HG02798 (cell line): ENCODE measurements around the gene ZNF616.
"Not testable (repeated sequence)": the region's sequence is repeated elsewhere in the genome, so short reads cannot be mapped to it uniquely, and the experiment has no call there.

Experiments used
- ATAC-seq: cut with Tn5 transposase; IDR thresholded peaks from one replicate; pipeline ENCODE4 v1.9.1; 2021; ENCODE audit warnings: mild to moderate bottlenecking; ENCODE audit not compliant: unreplicated experiment, poor library complexity

The ZNF616 gene

DNA sequence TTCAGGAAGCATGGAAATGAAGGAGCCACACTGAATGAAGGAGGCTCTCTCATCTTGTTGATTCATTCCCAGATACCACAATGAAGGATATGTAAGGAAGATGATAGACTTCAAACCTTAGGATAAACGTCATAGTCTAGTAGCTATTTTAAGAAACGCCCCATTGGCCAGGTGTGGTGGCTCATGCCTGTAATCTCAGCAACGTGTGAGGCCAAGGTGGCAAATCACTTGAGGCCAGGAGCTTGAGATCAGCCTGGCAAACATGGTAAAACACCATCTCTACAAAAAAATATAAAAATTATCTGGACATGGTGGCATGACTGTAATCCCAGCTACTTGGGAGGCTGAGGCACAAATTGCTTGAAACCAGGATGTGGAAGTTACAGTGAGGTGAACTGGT lies 27.1 kb downstream of the ZNF616 start:
- ATAC-seq, result no peak

GRCh38 chr19:52110780-52111179 lies 29.0 kb downstream of the ZNF616 start:
- no peak for ATAC-seq

GRCh38 chr19:52102782-52103181 lies 37.0 kb downstream of the ZNF616 start:
- ATAC-seq, result no peak

- ATAC-seq, result no peak
Observed at GRCh38 chr19:52101866-52102562, 37.7 kb downstream of the ZNF616 start.

DNA sequence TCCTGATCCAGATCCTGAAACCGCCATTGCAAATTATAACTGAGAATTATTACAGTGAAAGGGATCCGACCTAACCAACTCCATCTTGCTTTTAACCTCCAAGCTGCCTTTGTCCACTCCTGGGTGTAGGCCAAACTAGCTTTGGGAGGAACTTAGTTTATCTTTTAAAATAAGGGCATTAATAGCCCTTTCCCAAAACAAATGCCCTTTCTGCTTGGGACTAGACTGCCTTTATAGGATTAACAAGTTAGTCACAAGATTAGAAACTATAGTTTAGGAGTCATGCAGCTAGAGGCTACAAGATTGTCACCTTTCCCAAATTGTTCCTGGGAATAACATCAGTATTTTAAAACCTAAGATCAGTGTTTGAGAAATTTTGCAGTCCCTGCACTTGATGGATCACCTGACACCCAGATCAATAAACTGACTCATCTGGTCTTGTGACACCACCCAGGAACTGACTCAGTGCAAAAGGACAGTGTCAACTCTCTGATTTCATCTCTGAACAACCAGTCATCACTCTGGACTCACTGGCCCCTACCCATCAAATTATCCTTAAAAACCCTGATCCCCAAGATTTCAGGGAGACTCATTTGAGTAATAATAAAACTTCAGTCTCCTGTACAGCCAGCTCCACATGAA lies 40.1 kb downstream of the ZNF616 start:
- ATAC-seq, result no peak

DNA sequence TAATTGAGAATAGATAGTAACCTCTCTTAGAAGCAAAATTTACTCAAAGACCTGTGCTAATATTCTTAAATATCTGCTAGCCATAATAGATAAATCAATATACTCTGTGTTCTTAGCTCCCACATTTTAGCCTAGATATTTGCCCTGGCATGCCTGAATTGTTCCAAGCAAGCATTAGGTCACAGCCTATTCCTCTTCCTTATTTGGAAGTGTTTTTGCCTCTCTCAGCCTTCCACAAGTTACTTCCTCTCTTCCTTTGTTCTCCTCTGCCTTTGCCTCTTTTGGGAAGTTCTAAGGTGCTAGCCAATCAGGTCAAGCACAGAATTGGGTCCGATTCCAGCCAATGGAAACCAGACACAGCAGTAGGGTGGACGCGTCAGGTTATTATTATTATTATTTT lies 43.3 kb downstream of the ZNF616 start:
- not testable (repeated sequence) for ATAC-seq

DNA sequence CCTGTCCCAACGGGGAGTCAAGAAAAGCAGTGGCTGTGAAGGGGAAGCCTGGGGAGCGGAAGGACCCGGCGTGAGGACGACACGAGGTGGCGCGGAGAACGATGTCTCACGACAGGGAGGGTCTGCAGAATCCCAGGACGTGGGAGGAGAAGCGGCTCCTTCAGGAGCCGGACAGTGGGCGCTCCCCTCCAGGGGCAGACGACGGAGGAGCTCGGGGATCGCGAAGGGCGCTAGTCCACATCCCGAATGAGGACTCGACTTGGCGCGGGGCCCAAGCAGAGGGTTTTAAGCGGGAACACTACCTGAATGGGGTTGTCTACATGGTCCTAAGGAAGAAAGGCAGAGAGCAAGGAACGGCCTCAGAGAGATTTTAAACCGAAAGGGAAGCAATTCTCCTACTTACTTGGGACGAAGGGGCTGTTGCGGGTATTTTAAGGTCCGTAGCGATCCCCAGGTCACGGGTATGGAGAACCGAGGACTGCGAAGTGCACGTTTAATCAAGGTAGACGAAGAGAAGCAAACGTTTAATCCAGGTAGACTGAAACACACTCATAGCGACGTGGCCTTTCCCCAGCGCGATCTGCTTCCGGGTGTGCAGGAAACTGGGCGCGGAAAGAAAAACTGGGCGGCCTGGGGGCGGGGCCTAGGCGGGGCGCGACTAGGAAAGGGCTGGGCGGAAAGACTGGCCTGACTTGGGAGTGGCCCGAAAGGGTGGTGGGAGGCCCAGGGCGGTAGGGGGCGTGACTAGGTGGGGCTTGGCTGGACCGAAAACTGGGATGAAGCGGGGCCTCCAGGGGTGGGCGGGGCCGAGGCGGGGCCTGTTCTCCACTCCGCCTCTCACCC lies 44.3 kb downstream of the ZNF616 start, which contains the start of gene ZNF841:
TSS of gene ZNF841 (minus strand) at position 594 of the 843 bp plus-strand sequence. CDS start 10,964 bp downstream, outside the sequence.
- ATAC-seq, result peak; percentile 81

- no peak for ATAC-seq
Observed at GRCh38 chr19:52094526-52095130, 45.1 kb downstream of the ZNF616 start.

- ATAC-seq, result no peak
Observed at GRCh38 chr19:52086481-52086880, 53.3 kb downstream of the ZNF616 start.

GRCh38 chr19:52070496-52070895 lies 69.2 kb downstream of the ZNF616 start:
- ATAC-seq, result no peak

DNA sequence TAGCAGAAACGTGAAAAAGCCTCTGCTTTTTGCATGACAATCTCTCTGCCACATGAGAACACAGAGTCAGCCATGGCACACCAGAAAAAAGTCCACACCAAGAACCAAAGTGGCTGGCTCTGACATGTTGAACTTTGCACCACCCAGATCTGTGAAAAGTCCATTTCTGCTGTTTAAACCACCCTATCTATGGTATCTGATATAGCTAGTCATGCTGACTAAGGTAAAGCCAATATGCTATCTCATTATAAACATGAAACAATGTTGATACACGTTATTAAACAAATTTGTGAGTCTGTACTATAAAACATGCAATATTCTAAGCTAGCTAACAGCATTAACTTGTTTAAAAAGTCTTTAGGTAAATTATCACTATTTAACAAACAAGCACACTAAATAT lies 70.1 kb downstream of the ZNF616 start:
- ATAC-seq, result no peak

GRCh38 chr19:52066258-52066863 lies 73.4 kb downstream of the ZNF616 start:
- ATAC-seq, result no peak

DNA sequence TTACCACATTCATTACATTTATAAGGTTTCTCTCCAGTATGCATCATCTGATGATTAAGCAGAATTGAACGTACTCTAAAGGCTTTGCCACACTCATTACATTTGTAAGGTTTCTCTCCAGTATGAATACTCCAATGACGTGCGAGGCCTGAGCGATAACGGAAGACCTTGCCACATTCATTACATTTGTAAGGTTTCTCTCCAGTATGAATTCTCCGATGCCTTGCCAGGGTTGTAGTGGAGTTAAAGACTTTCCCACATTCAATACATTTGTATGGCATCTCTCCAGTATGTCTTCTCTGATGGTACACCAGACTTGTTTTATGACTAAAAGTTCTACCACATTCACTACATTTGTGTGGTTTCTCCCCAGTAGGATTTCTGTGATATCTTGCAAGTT lies 74.3 kb downstream of the ZNF616 start:
- no peak for ATAC-seq
